Activated CD4-positive, alpha-beta T cell treated with anti-CD3 and anti-CD28 coated beads, Interleukin-2, amount 10 ng/mL, durations not matched to agents 24 days and 14 days (primary cell): ENCODE results near the gene CACNA1D. TPM values are rescaled to one million over a fixed set of nuclear protein-coding genes. Genes with fewer than 3 reads are reported as not detected.
"Not testable (repeated sequence)": the region's sequence is repeated elsewhere in the genome, so short reads cannot be mapped to it uniquely, and the experiment has no call there.

ENCODE experiments used
- DNase-seq: peaks from one replicate; pipeline ENCODE4 v3.0.0; 2022
- H3K27ac Mint-ChIP-seq: one replicate; pipeline ENCODE4 v1.8.0; 2022; ENCODE audit warnings: mild to moderate bottlenecking, mixed read lengths
- H3K27me3 Mint-ChIP-seq: one replicate; pipeline ENCODE4 v1.8.0; 2022; ENCODE audit warnings: mixed read lengths
- H3K36me3 Mint-ChIP-seq: one replicate; pipeline ENCODE4 v1.8.0; 2022; ENCODE audit warnings: low read depth, mild to moderate bottlenecking, mixed read lengths
- H3K4me1 Mint-ChIP-seq: one replicate; pipeline ENCODE4 v1.8.0; 2021; ENCODE audit warnings: mixed read lengths
- H3K4me3 Mint-ChIP-seq: one replicate; pipeline ENCODE4 v1.8.0; 2022; ENCODE audit warnings: mild to moderate bottlenecking, moderate library complexity, mixed read lengths
- H3K9me3 Mint-ChIP-seq: one replicate; pipeline ENCODE4 v1.8.0; 2021; ENCODE audit warnings: mixed read lengths
- intact Hi-C: fragments of 100-400 bp; cut with micrococcal nuclease; formaldehyde crosslinking; loops from one replicate; pipeline ENCODE4 v1.15.1; 2023
- total RNA-seq: library from RNA; stranded (reverse); gene quantifications from 2 replicates; pipeline ENCODE4 v1.2.3, GENCODE V29; 2022

The CACNA1D gene
- total RNA-seq, 1 donor from 2014 or later = 0.77 TPM

- Mint-ChIP-seq H3K27me3 (peaks cover 16% of the 10 kb centered on the region), H3K36me3 (no peaks in the 10 kb centered on the region), H3K4me3 (no peak overlapping the region), H3K4me1 (no peaks in the 10 kb centered on the region), H3K27ac (no peak overlapping the region), H3K9me3 (peaks cover 15% of the 10 kb centered on the region)
- intact Hi-C loops = no loop called here
- no peak for DNase-seq
Observed at GRCh38 chr3:53659996-53660395, 165.6 kb downstream of the CACNA1D start.

GRCh38 chr3:53661480-53661879 is 167.1 kb downstream of the CACNA1D start:
- Mint-ChIP-seq H3K4me3 (no peak overlapping the region), H3K27ac (no peak overlapping the region), H3K36me3 (no peaks in the 10 kb centered on the region), H3K4me1 (no peaks in the 10 kb centered on the region), H3K27me3 (peaks cover 8% of the 10 kb centered on the region), H3K9me3 (peaks cover 8% of the 10 kb centered on the region)
- intact Hi-C loops = no loop called here
- no peak for DNase-seq

- H3K9me3 Mint-ChIP-seq, intact Hi-C loops, H3K36me3 Mint-ChIP-seq, H3K4me1 Mint-ChIP-seq, H3K4me3 Mint-ChIP-seq, H3K27me3 Mint-ChIP-seq, DNase-seq, H3K27ac Mint-ChIP-seq: not testable (repeated sequence)
Observed at GRCh38 chr3:53664812-53665211, 170.4 kb downstream of the CACNA1D start.

GRCh38 chr3:53665608-53666425 is 171.4 kb downstream of the CACNA1D start:
- Mint-ChIP-seq H3K4me1 (no peaks in the 10 kb centered on the region), H3K27me3 (peaks cover 6% of the 10 kb centered on the region), H3K9me3 (peaks cover 8% of the 10 kb centered on the region), H3K36me3 (no peaks in the 10 kb centered on the region), H3K27ac (no peak overlapping the region), H3K4me3 (no peak overlapping the region)
- no peak for DNase-seq
- intact Hi-C loops = no loop called here

- peaks cover 8% of the 10 kb centered on the region for H3K27me3 Mint-ChIP-seq
- intact Hi-C loops = no loop called here
- no peaks in the 10 kb centered on the region for H3K4me1 Mint-ChIP-seq
- no peak overlapping the region for H3K27ac Mint-ChIP-seq
- H3K36me3 Mint-ChIP-seq = no peaks in the 10 kb centered on the region
- no peaks in the 10 kb centered on the region for H3K9me3 Mint-ChIP-seq
- H3K4me3 Mint-ChIP-seq = no peak overlapping the region
- DNase-seq = peak; percentile 54
Observed at GRCh38 chr3:53668872-53669271, 174.5 kb downstream of the CACNA1D start.

GRCh38 chr3:53670721-53671120 is 176.3 kb downstream of the CACNA1D start:
- no peak for DNase-seq

GRCh38 chr3:53671192-53671960 is 177.0 kb downstream of the CACNA1D start:
- no peaks in the 10 kb centered on the region for H3K4me1 Mint-ChIP-seq
- no peak overlapping the region for H3K27ac Mint-ChIP-seq
- intact Hi-C loops = no loop called here
- no peaks in the 10 kb centered on the region for H3K9me3 Mint-ChIP-seq
- H3K27me3 Mint-ChIP-seq = peaks cover 9% of the 10 kb centered on the region
- H3K4me3 Mint-ChIP-seq = no peak overlapping the region
- no peak for DNase-seq
- no peaks in the 10 kb centered on the region for H3K36me3 Mint-ChIP-seq

More at GRCh38 chr3:53670721-53671120, 176.3 kb downstream of the CACNA1D start:
- H3K4me3 Mint-ChIP-seq = no peak overlapping the region
- H3K4me1 Mint-ChIP-seq = no peaks in the 10 kb centered on the region
- no peaks in the 10 kb centered on the region for H3K9me3 Mint-ChIP-seq
- H3K36me3 Mint-ChIP-seq = no peaks in the 10 kb centered on the region
- no peak overlapping the region for H3K27ac Mint-ChIP-seq
- peaks cover 9% of the 10 kb centered on the region for H3K27me3 Mint-ChIP-seq
- intact Hi-C loops = no loop called here

GRCh38 chr3:53671961-53672299 is 177.5 kb downstream of the CACNA1D start:
- Mint-ChIP-seq H3K27ac (no peak overlapping the region), H3K9me3 (no peaks in the 10 kb centered on the region), H3K4me3 (no peak overlapping the region), H3K36me3 (no peaks in the 10 kb centered on the region), H3K27me3 (peaks cover 9% of the 10 kb centered on the region), H3K4me1 (no peaks in the 10 kb centered on the region)
- DNase-seq = no peak
- intact Hi-C loops = no loop called here

- H3K27ac Mint-ChIP-seq = no peak overlapping the region
- no peaks in the 10 kb centered on the region for H3K9me3 Mint-ChIP-seq
- H3K36me3 Mint-ChIP-seq = no peaks in the 10 kb centered on the region
- peaks cover 3% of the 10 kb centered on the region for H3K27me3 Mint-ChIP-seq
- H3K4me1 Mint-ChIP-seq = no peaks in the 10 kb centered on the region
- no peak for DNase-seq
- no peak overlapping the region for H3K4me3 Mint-ChIP-seq
- intact Hi-C loops = no loop called here
Observed at GRCh38 chr3:53672981-53673380, 178.6 kb downstream of the CACNA1D start.

- H3K4me1 Mint-ChIP-seq = no peaks in the 10 kb centered on the region
- peak; percentile 30 for DNase-seq
- no peak overlapping the region for H3K27ac Mint-ChIP-seq
- no peaks in the 10 kb centered on the region for H3K36me3 Mint-ChIP-seq
- intact Hi-C loops = no loop called here
- H3K4me3 Mint-ChIP-seq = no peak overlapping the region
- H3K27me3 Mint-ChIP-seq = peaks cover 3% of the 10 kb centered on the region
- H3K9me3 Mint-ChIP-seq = no peaks in the 10 kb centered on the region
Observed at GRCh38 chr3:53673722-53674350, 179.4 kb downstream of the CACNA1D start.

GRCh38 chr3:53674582-53674981 is 180.2 kb downstream of the CACNA1D start:
- intact Hi-C loops = no loop called here
- H3K27ac Mint-ChIP-seq = no peak overlapping the region
- peak; percentile 38 for DNase-seq
- no peaks in the 10 kb centered on the region for H3K4me1 Mint-ChIP-seq
- H3K36me3 Mint-ChIP-seq = no peaks in the 10 kb centered on the region
- peaks cover 5% of the 10 kb centered on the region for H3K27me3 Mint-ChIP-seq
- H3K4me3 Mint-ChIP-seq = no peak overlapping the region
- H3K9me3 Mint-ChIP-seq = no peaks in the 10 kb centered on the region

- H3K9me3 Mint-ChIP-seq = no peaks in the 10 kb centered on the region
- no peak overlapping the region for H3K4me3 Mint-ChIP-seq
- intact Hi-C loops = loop anchor here (5.0 kb wide), 1 partner anchor 37 kb away; no protein-coding TSS in a partner anchor
- H3K27ac Mint-ChIP-seq = no peak overlapping the region
- H3K36me3 Mint-ChIP-seq = no peaks in the 10 kb centered on the region
- no peaks in the 10 kb centered on the region for H3K4me1 Mint-ChIP-seq
- H3K27me3 Mint-ChIP-seq = peaks cover 5% of the 10 kb centered on the region
- DNase-seq = peak; percentile 34
Observed at GRCh38 chr3:53675022-53675697, 180.7 kb downstream of the CACNA1D start.

GRCh38 chr3:53675942-53676341 is 181.5 kb downstream of the CACNA1D start:
- DNase-seq = peak; percentile 46
- Mint-ChIP-seq H3K4me3 (no peak overlapping the region), H3K27ac (no peak overlapping the region), H3K36me3 (no peaks in the 10 kb centered on the region), H3K4me1 (no peaks in the 10 kb centered on the region), H3K9me3 (no peaks in the 10 kb centered on the region), H3K27me3 (peaks cover 11% of the 10 kb centered on the region)
- intact Hi-C loops = loop anchor here (5.0 kb wide), 1 partner anchor 36 kb away; no protein-coding TSS in a partner anchor
